ENCODE data around the gene DOK4.
A peak's percentile ranks its signal among the peaks of the same experiment; 100 is the strongest.

Gene DOK4

DNA sequence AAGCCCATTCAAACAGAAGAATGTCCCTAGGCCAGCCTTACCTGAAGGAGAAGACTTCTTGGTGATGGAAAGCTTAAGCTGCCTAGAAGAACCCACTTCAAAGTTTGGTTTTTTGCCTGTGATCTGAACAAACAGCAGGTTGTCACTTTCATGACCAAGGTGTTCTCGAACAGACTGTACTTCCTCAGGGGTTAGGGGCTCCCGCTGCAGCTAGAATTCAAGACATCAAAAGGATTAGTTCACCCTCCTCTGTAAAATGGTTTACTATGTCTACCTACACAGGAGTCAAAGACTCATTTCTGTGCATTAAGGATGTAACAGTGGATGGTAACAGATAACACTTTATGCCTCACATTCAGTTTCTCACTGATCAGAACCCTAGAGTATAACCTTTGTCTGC lies 52.3 kb downstream of the DOK4 start:
- Histone ChIP-seq H3K36me3 (ENCODE audit: control insufficient read depth in 1 of 2, insufficient read depth in 2 of 2, low read depth in 1 of 2, low read length in 2 of 2) (peaks cover 53 to 90% of the 10 kb centered on the region in 2 experiments), H3K27me3 (ENCODE audit: control insufficient read depth in 1 of 2, insufficient read depth in 1 of 2, low read length in 2 of 2) (no peaks in the 10 kb centered on the region), H4K91ac (ENCODE audit: low read length) (no peak overlapping the region), H2BK5ac (ENCODE audit: low read depth, low read length, poor library complexity, severe bottlenecking) (no peak overlapping the region), H3K79me1 (replicated peaks; ENCODE audit: low read length, poor library complexity, severe bottlenecking) (peaks cover 15% of the 10 kb centered on the region), H3K27ac (ENCODE audit: low read length, poor library complexity, severe bottlenecking) (no peak overlapping the region), H3K9me3 (ENCODE audit: control insufficient read depth, low read length) (no peaks in the 10 kb centered on the region), H2BK120ac (ENCODE audit: low read depth, low read length) (no peak overlapping the region), H3K23ac (ENCODE audit: low read length in 2 of 2) (no peak overlapping the region), H3K4me1 (ENCODE audit: control insufficient read depth, insufficient read depth, low read depth, low read length) (no peaks in the 10 kb centered on the region), H3K4ac (ENCODE audit: low read depth in 1 of 2, low read length in 2 of 2) (no peak overlapping the region), H2BK12ac (ENCODE audit: low read length in 2 of 2) (no peak overlapping the region), H4K8ac (ENCODE audit: low read length) (no peak overlapping the region), H3K18ac (ENCODE audit: low read depth in 1 of 2, low read length in 2 of 2) (no peak overlapping the region), H2BK15ac (ENCODE audit: low read depth, poor library complexity, severe bottlenecking) (no peak overlapping the region), H3K14ac (ENCODE audit: low read length in 2 of 2) (no peak overlapping the region), H3K4me2 (ENCODE audit: low read length, poor library complexity, severe bottlenecking) (no peak overlapping the region), H2AK5ac (ENCODE audit: low read length, severe bottlenecking) (no peak overlapping the region), H3K4me3 (ENCODE audit: insufficient read depth in 1 of 2, low read depth in 1 of 2, low read length in 2 of 2) (no peak overlapping the region), H3K9ac (ENCODE audit: low read length) (no peak overlapping the region), H2AFZ (ENCODE audit: low read depth, low read length) (no peak overlapping the region)
- 100% methylated on average over 2 of the region's 2 CpGs for WGBS
- DNase-seq, result no peak

DNA sequence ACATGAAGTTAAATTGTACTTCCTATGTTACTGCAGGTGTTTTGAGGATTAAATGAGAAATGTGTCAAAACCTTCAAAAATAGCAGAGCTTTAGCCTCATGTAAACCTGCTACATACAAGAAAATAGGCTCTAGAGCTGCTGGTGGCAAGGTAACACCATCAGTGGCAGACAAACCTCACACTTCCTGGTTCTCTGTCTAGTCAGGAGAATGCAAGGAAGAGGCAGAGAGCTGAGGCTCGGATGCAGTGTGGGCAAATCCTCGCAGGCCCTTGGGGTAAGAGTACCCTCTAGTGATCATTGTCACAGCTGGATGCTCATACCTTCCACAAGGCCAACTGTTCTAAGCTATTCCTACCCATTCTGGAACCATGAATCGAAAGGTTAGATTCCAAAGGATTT lies 53.3 kb downstream of the DOK4 start:
- H3K18ac ChIP-seq (ENCODE audit: low read depth in 1 of 2, low read length in 2 of 2), result no peak overlapping the region
- H3K4ac ChIP-seq (ENCODE audit: low read depth in 1 of 2, low read length in 2 of 2), result no peak overlapping the region
- H3K36me3 ChIP-seq (ENCODE audit: control insufficient read depth in 1 of 2, insufficient read depth in 2 of 2, low read depth in 1 of 2, low read length in 2 of 2), result peaks cover 60 to 91% of the 10 kb centered on the region in 2 experiments
- H3K4me2 ChIP-seq (ENCODE audit: low read length, poor library complexity, severe bottlenecking), result no peak overlapping the region
- H4K8ac ChIP-seq (ENCODE audit: low read length), result no peak overlapping the region
- no peak for DNase-seq
- peak overlapping the region in 1 of 2 experiments; percentile 42 for H3K23ac ChIP-seq (ENCODE audit: low read length in 2 of 2)
- no peak overlapping the region for H2AFZ ChIP-seq (ENCODE audit: low read depth, low read length)
- H3K27ac ChIP-seq (ENCODE audit: low read length, poor library complexity, severe bottlenecking), result no peak overlapping the region
- H2BK15ac ChIP-seq (ENCODE audit: low read depth, poor library complexity, severe bottlenecking), result no peak overlapping the region
- H3K9me3 ChIP-seq (ENCODE audit: control insufficient read depth, low read length), result no peaks in the 10 kb centered on the region
- H3K9ac ChIP-seq (ENCODE audit: low read length), result no peak overlapping the region
- no peak overlapping the region for H3K4me3 ChIP-seq (ENCODE audit: insufficient read depth in 1 of 2, low read depth in 1 of 2, low read length in 2 of 2)
- H2BK12ac ChIP-seq (ENCODE audit: low read length in 2 of 2), result no peak overlapping the region
- peaks cover 13% of the 10 kb centered on the region for H3K79me1 ChIP-seq (replicated peaks; ENCODE audit: low read length, poor library complexity, severe bottlenecking)
- no peaks in the 10 kb centered on the region for H3K27me3 ChIP-seq (ENCODE audit: control insufficient read depth in 1 of 2, insufficient read depth in 1 of 2, low read length in 2 of 2)
- H2AK5ac ChIP-seq (ENCODE audit: low read length, severe bottlenecking), result no peak overlapping the region
- H4K91ac ChIP-seq (ENCODE audit: low read length), result no peak overlapping the region
- no peak overlapping the region for H2BK120ac ChIP-seq (ENCODE audit: low read depth, low read length)
- WGBS, result 91% methylated on average over 3 of the region's 3 CpGs
- H3K14ac ChIP-seq (ENCODE audit: low read length in 2 of 2), result no peak overlapping the region
- no peak overlapping the region for H2BK5ac ChIP-seq (ENCODE audit: low read depth, low read length, poor library complexity, severe bottlenecking)
- no peaks in the 10 kb centered on the region for H3K4me1 ChIP-seq (ENCODE audit: control insufficient read depth, insufficient read depth, low read depth, low read length)

DNA sequence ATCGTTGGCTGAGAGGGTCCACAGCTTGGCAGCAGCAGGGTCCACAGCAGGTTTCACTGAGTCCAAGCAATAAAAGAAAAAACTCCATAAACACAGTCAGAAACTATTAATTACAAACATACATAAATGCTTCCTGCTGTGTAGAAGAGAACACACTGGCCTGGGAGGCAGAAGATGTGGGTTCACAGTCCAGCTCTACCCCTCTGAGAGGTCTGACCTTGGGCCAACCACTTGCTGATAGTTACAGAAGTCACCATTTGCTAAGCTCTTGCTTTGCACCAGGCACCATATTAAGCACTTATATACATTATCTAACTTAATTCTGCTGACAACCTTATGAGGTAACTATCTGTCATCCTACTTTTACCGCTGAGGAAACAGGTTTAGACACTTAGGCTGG lies 53.8 kb downstream of the DOK4 start:
- WGBS, result 93% methylated on average over 2 of the region's 2 CpGs
- Histone ChIP-seq H3K4me2 (ENCODE audit: low read length, poor library complexity, severe bottlenecking) (no peak overlapping the region), H4K91ac (ENCODE audit: low read length) (no peak overlapping the region), H3K4ac (ENCODE audit: low read depth in 1 of 2, low read length in 2 of 2) (no peak overlapping the region), H3K14ac (ENCODE audit: low read length in 2 of 2) (no peak overlapping the region), H3K4me1 (ENCODE audit: control insufficient read depth, insufficient read depth, low read depth, low read length) (no peaks in the 10 kb centered on the region), H2BK120ac (ENCODE audit: low read depth, low read length) (no peak overlapping the region), H2BK12ac (ENCODE audit: low read length in 2 of 2) (no peak overlapping the region), H3K36me3 (ENCODE audit: control insufficient read depth in 1 of 2, insufficient read depth in 2 of 2, low read depth in 1 of 2, low read length in 2 of 2) (peaks cover 61 to 92% of the 10 kb centered on the region in 2 experiments), H2BK5ac (ENCODE audit: low read depth, low read length, poor library complexity, severe bottlenecking) (no peak overlapping the region), H2AK5ac (ENCODE audit: low read length, severe bottlenecking) (no peak overlapping the region), H2AFZ (ENCODE audit: low read depth, low read length) (no peak overlapping the region), H3K18ac (ENCODE audit: low read depth in 1 of 2, low read length in 2 of 2) (no peak overlapping the region), H4K8ac (ENCODE audit: low read length) (no peak overlapping the region), H3K23ac (ENCODE audit: low read length in 2 of 2) (no peak overlapping the region), H3K4me3 (ENCODE audit: insufficient read depth in 1 of 2, low read depth in 1 of 2, low read length in 2 of 2) (no peak overlapping the region), H3K27me3 (ENCODE audit: control insufficient read depth in 1 of 2, insufficient read depth in 1 of 2, low read length in 2 of 2) (no peaks in the 10 kb centered on the region), H3K9ac (ENCODE audit: low read length) (no peak overlapping the region), H2BK15ac (ENCODE audit: low read depth, poor library complexity, severe bottlenecking) (no peak overlapping the region), H3K27ac (ENCODE audit: low read length, poor library complexity, severe bottlenecking) (no peak overlapping the region), H3K79me1 (replicated peaks; ENCODE audit: low read length, poor library complexity, severe bottlenecking) (peaks cover 13% of the 10 kb centered on the region), H3K9me3 (ENCODE audit: control insufficient read depth, low read length) (no peaks in the 10 kb centered on the region)
- DNase-seq, result no peak

DNA sequence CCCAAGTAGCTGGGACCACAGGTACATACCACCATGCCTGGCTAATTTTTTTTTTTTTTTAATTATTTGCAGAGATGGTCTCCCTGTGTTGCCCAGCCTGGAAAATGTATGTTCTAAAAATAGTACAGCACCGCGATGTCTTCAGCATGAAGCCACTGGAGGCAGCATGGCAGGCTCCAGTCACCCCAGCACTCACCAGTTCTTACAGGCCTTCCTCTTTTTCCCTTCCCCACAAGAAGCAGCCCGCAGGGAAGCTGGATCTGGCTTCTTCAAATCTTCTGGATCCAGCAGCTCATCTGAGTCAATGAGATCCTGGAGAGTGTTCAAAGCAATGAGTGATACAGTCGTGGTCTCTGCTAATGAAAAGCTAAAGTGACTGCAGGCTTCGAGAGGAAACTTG lies 55.3 kb downstream of the DOK4 start:
- no peak overlapping the region for H3K4me3 ChIP-seq (ENCODE audit: insufficient read depth in 1 of 2, low read depth in 1 of 2, low read length in 2 of 2)

More for the DNA sequence above, 55.3 kb downstream of the DOK4 start:
- Histone ChIP-seq H3K4ac (ENCODE audit: low read depth in 1 of 2, low read length in 2 of 2) (no peak overlapping the region), H3K27ac (ENCODE audit: low read length, poor library complexity, severe bottlenecking) (no peak overlapping the region), H4K8ac (ENCODE audit: low read length) (no peak overlapping the region), H2BK12ac (ENCODE audit: low read length in 2 of 2) (no peak overlapping the region), H3K9ac (ENCODE audit: low read length) (no peak overlapping the region), H2AFZ (ENCODE audit: low read depth, low read length) (no peak overlapping the region), H3K36me3 (ENCODE audit: control insufficient read depth in 1 of 2, insufficient read depth in 2 of 2, low read depth in 1 of 2, low read length in 2 of 2) (peaks cover 70 to 92% of the 10 kb centered on the region in 2 experiments), H2BK120ac (ENCODE audit: low read depth, low read length) (no peak overlapping the region), H2BK5ac (ENCODE audit: low read depth, low read length, poor library complexity, severe bottlenecking) (no peak overlapping the region), H3K79me1 (replicated peaks; ENCODE audit: low read length, poor library complexity, severe bottlenecking) (peaks cover 11% of the 10 kb centered on the region), H3K23ac (ENCODE audit: low read length in 2 of 2) (no peak overlapping the region), H3K27me3 (ENCODE audit: control insufficient read depth in 1 of 2, insufficient read depth in 1 of 2, low read length in 2 of 2) (no peaks in the 10 kb centered on the region), H3K4me1 (ENCODE audit: control insufficient read depth, insufficient read depth, low read depth, low read length) (no peaks in the 10 kb centered on the region), H3K9me3 (ENCODE audit: control insufficient read depth, low read length) (no peaks in the 10 kb centered on the region), H2BK15ac (ENCODE audit: low read depth, poor library complexity, severe bottlenecking) (no peak overlapping the region), H4K91ac (ENCODE audit: low read length) (no peak overlapping the region), H3K18ac (ENCODE audit: low read depth in 1 of 2, low read length in 2 of 2) (no peak overlapping the region), H2AK5ac (ENCODE audit: low read length, severe bottlenecking) (no peak overlapping the region), H3K4me2 (ENCODE audit: low read length, poor library complexity, severe bottlenecking) (no peak overlapping the region), H3K14ac (ENCODE audit: low read length in 2 of 2) (no peak overlapping the region)
- no peak for DNase-seq
- 96% methylated on average over 5 of the region's 5 CpGs for WGBS
